Measurements from ENCODE around the gene BST2. TPM values are rescaled to one million over a fixed set of nuclear protein-coding genes. Genes with fewer than 3 reads are reported as not detected.
A peak's percentile ranks its signal among the peaks of the same experiment; 100 is the strongest.
"Not testable (repeated sequence)": the region's sequence is repeated elsewhere in the genome, so short reads cannot be mapped to it uniquely, and the experiment has no call there.

Gene BST2
- total RNA-seq, 1 experiment from 2014 or later = 46.1 TPM

DNA sequence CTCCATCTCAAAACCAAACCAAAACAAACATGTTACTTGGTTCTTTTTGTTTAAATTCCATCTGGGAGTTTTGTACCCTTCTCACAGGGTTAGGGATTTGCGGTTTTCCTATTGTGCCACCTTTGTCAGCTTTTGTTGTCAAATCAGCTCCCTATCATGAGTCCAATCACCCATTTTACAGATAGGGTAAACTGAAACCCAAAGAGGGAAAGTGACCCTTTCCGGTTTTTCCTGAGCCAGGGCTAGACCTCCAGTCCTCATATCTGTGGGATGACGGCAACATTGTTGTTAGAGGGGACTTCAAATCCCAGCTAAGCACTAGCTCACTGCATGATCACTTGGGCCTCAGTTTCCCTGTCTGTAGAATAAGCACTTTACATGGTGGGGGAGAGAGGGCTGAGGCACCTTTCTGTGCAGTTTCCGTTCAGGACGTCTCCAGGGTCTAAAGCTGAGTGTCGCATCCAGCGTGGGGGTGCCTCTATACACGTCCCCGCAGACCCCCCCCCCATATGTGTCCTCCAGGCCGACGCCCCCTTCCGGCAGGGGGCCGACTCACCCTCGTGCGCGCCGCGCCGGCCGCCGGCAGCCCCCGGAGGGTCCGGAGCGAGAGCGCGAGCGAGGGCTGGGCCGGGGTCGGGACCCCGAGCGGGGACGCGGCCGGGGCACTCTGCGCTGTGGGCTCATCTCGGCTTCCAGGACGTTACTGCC, 15.3 kb downstream of the BST2 start:
- DNase-seq (ENCODE audit: low read depth) = no peak

DNA sequence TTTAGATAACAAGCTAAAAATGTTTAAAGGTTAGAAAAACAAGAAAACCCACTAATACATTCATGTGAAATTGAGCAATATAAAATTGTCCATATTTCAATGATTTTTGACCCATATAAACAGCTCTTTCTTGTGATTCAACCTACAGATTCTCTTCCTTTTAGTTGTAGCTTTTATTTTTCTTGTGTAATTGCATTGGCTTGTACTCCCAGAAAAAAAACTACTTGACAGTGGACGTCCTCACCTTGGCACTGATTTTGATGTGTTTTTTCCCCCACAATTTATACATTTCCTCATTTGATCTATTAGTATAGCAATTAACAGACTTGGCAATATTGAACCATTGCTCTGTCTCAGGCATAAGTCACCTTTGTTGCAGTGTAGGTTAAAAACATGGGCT, 16.1 kb downstream of the BST2 start:
- no peak for DNase-seq (ENCODE audit: low read depth)

DNA sequence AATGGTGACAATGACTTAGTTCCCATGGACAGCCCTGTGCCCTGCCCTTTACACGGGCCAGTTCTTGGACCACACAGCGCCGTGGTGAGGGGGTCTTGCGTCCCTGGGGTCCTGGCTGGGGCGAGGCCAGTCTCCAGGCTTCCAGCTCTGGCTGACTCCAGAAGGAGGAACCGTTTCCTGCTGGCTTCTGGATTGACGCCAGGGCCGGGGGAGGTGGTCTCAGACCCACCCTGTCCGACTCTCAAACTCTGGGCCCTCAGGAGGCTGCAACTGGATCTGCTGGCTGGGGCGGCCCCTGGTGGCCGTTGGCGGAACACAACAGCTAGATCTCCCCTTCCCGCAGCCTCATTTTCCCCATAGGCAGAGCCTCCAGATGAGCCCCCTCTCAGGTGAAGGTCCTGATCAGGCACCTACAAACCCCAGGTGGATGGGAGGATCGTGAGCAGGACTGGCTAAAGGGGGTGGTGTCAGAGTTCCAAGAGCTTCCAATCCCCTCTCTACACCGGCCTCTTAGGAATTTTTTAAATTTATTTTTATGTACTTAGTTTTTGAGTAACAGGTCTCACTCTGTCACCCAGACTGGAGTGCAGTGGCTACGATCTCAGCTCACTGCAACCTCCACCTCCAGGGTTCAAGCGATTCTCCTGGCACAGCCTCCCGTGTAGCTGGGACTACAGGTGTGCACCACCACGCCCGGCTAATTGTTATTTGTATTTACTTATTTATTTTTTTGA, 19.4 kb downstream of the BST2 start:
- peak; percentile 61 for DNase-seq (ENCODE audit: low read depth)

DNA sequence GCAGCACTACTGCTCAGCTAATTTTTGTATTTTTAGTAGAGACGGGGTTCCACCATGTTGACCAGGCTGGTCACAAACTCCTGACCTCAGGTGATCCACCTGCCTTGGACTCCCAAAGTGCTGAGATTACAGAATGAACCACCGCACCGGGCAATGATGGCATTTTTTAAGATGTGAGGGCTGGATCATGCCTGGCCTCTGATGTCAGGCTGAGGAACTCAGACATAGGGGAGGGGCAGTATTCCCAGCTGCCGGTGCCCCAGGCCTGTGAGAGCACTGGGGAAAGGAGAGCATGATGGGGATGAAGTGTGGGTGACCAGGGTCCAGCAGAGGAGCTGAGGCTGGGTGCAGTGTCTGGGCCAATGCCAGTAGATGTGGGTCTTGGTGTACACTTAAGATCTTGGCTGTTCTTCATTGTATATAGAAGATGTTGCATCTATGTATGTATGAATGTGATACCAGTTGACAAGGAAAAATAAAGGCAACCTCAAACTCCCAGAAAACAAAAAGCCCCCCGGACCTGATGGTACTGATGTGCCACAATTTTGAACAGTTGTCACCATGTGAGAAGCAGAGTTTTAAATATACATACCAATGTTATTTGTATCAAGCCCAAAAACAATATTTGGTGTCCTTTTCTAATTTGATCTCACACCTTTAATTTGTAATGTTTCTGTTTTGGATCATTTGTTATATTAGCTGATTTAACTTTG, 24.8 kb downstream of the BST2 start:
- DNase-seq (ENCODE audit: low read depth) = no peak

DNA sequence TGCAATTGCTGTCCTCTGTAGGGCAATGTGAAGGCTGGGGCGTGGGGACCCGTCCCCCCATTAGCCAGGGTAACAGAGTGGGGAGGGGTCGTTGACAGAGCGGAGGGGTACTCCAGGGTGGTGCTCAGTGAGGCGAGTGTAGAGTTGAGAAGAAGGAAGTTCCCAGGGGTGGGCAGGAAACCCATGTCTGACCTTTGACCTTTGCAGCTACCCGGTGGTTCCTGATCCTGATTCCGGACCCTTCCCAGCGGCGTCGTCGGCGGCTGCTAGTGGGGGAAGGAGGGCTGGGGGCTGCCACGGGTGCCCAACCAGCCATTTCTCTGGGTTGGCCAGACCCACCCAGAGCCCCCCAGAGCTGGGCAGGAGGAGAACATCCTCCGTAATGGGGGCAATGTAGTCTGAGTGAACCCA, 26.2 kb downstream of the BST2 start:
- no peak for DNase-seq (ENCODE audit: low read depth)

DNA sequence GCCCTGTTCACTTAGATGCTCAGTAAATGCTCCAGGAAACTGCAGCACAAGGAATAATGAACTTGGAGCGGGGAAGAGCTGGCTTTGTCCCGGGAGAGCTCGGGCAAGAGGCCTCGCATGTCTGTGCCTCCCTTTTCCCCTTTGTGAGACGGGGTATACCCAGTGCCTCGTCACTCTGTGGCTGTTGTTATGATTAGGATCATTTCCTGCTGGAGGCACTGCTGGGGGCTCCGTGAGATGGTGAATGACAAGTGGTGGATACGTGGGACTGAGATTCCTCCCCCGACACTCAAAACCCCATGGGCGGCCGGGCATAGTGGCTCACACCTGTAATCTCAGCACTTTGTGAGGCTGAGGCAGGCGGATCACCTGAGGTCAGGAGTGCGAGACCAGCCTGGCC, 27.2 kb downstream of the BST2 start:
- DNase-seq (ENCODE audit: low read depth) = no peak

DNA sequence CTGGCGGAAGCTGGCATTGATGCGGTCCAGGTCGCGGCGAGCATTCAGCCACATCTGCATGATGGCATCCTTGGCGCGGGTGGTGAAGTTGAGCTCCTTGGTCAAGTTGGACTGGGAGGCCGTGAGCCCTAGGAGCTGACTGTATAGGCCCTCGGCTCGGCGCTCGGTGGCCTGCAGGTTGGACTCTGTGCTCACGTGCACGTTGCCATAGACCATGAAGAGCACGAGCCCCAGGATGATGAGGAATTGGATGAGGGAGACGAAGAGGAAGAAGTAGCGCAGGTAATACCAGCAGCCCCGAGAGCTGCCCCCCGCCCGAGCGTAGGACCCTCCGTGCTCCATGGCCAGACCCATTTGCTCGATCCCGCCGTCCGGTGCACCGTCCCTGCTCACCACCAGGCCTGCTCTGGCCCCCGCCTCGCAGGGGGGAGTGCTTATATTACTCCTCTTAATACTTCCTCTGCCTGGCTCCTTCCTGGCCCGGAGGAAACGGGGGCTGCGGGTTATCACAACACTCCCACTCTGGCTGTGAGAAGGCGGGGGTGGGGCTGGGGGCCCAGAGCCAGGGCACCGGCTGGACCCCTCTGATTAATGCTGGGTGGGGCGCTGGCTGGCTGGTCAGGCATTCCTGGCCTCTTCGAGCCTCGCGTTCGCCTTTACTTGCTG, 28.4 kb downstream of the BST2 start, which contains the start of gene PLVAP:
TSS of gene PLVAP (minus strand) at position 408 of the 666 bp plus-strand sequence. CDS start at position 354, 54 bp downstream.
- no peak for DNase-seq (ENCODE audit: low read depth)

DNA sequence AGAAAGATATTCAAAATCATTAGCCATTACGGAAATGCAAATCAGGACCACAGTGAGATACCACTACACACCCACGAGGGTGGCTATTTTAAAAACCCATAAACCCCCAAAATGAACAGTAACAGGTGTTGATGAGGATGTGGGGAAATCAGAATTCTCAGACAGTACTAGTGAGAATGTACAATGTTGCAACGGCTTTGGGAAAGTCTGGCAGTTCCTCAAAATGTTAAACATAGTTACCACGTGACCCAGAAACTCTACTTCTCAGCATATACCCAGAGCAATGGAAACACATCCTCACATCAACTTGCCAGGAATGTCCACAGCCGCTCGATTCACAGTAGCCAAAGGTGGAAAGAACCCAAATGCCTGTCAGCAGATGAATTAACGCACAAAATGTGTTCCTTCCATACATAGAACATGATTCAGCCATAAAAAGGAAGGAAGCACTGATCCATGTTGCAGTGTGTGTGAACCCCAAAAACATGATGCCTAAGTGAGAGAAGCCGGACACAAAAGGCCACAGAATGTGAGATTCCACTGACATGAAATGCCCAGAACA, 35.3 kb downstream of the BST2 start:
- no peak for DNase-seq (ENCODE audit: low read depth)

DNA sequence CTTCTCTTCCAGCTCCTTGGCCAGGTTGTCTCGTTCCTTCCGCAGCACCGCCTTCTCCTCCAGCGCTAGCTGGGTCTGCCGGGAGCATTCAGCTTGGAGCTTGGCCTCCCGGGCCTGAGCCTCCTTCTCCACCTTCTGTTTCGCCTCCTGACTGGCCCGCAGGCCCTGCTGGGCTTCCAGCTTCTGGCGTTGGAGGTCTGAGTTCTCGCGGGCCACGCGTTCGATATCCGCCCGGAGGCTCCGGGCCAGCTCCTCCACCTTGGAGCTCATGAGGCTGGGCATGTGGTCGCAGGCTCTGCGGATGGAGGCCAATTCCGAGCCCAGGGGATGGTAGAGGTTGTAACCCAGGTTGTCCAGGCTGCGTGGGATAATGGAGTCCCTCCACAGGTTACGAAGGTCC, 40.1 kb downstream of the BST2 start:
- DNase-seq (ENCODE audit: low read depth) = no peak

DNA sequence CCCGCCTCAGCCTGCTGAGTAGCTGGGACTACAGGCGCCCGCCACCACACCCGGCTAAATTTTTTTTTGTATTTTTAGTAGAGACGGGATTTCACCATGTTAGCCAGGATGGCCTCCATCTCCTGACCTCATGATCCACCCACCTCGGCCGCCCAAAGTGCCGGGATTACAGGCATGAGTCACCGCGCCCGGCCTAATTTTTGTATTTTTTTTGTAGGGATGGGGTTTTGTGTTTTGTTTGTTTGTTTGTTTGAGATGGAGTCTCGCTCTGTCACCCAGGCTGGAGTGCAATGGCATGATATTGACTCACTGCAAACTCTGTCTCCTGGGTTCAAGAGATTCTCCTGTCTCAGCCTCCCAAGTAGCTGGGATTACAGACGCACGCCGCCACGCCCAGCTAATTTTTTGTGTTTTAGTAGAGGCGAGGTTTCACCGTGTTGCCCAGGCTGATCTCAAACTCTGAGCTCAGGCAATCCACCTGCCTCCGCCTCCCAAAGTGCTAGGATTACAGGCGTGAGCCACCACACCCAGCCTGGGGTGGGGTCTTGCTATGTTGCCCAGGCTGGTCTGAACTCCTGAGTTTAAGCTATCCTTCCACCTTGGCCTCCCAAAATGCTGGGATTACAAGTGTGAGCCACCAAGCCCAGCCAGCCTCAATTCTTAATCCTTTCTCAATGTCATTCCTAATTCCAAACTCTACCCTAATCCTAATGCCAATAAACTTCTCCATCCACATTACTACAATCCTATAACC, 41.4 kb downstream of the BST2 start:
- not testable (repeated sequence) for DNase-seq (ENCODE audit: low read depth)

DNA sequence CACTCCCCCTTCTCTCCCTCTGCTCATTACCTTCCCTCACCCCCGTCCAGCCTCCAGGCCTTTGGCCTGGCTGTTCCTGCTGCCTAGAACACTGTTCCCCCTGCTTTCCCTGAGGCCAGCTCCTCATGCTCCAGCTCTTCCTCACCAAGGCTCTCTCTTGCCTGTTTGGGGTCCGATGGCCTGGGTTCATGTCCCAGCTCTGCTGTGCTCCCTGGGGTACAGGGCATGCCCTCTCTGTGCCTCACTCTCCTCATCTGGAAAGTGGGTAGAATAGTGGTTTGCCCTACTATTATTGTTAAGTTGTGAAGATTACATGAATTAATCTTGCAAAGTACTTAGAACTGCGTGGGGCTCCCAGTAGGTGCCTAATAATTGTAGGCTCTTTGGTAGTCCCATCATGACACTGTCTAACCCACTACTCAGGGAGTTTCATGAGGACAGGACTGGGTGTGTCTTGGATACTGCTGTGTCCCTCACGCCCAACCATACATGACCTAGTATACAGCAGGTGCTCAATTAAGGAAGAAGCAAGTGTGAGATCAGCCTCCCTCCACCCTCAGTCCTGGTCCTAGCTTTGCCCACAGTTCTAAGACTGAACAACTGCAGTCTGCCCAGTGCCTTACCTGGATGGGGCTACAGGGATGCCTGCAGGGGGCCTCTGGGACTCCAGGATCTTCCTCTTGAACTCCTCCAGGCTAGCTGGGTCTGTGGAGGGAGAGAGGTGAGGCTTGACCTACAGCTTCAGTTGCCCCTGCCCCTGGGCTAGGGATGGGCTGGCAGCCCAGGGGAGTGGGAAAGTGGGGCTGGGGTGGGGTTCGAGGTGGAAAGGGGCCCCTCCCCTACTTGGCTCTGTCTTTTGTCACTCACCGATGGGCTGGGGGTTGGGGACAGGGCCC, 45.3 kb downstream of the BST2 start:
- DNase-seq (ENCODE audit: low read depth) = no peak

DNA sequence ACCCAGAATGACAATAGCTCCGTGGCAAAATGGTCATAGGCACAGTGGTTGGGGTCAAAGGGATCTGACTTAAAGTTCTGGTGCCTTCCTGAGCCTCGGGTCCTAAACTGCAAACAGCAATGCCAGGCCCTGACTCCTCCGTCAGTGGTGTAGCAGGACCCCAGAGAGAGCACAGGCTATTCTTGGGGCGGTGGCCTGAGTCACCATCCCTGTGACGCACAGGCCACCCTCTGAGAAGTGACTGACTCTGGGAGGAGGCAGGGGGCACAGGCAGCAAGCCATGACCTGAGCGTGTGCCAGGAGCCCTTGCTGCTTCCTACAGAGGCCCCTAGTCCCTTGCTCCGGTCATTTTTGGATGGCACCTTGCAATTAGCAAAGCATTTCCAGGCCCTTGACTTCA, 47.0 kb downstream of the BST2 start:
- DNase-seq (ENCODE audit: low read depth) = peak; percentile 70

DNA sequence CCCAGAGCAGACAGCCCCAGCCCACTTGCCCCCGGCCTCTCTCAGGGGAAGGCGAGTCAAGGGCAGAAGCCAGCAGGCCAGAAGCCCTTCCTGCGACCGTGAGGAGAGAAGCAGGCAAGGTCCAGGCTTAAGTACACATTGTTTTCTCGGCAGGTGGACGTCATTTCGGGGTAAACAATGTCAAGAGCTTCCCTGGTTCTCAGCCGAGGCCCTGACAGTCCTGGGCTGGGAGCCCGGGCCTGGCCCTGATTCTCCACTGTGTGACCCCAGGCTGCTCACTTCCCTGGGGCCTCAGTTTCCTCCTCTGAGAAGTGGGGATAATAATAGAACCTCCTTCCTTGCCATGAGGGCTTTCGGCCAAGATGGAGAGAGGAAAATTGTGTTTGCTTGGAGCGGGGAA, 47.7 kb downstream of the BST2 start:
- no peak for DNase-seq (ENCODE audit: low read depth)

DNA sequence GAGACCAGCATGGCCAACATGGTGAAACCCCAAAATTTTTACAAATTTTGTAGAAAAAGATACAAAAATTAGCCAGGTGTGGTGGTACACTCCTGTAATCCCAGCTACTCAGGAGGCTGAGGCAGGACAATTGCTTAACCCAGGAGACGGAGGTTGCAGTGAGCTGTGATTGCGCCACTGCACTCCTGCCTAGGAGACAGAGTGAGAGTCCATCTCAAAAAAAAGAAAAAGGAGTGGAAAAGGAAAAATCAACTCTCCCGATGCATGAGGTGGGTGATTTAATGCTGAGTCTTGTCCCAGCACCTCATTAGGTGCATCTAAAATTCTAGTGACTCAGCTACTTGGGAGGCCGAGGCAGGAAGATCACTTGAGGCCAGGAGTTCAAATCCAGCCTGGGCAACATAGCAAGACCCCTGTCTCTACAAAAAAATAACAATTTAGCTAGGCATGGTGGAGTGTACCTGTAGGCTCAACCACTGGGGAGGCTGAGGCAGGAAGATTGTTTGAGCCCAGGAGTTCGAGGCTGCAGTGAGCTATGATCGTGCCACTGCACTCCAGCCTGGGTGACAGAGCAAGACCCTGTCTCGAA, 48.3 kb downstream of the BST2 start:
- DNase-seq (ENCODE audit: low read depth) = no peak

DNA sequence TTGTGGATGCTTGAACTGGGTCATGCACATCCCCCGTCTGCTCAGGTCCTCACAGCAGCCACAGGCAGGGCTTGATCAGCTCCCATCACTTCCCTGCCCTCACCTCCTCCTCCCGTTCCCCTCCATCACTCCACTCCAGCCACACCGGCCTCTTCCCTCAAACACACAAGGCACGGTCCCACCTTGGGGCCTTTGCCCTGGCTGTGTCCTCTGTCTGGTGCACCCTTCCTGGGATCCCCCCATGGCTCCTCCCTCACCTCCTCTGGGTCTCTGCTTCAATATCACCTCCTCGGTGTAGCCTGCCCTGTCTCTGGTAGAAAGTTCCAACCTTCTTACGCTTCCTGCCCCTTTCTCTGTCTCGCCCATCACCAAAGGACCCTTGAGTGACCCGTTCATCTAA, 52.0 kb downstream of the BST2 start:
- no peak for DNase-seq (ENCODE audit: low read depth)
